ENCODE measurements around the gene GSTT4.
"Not testable (repeated sequence)": the region's sequence is repeated elsewhere in the genome, so short reads cannot be mapped to it uniquely, and the experiment has no call there.

GSTT4 gene

DNA sequence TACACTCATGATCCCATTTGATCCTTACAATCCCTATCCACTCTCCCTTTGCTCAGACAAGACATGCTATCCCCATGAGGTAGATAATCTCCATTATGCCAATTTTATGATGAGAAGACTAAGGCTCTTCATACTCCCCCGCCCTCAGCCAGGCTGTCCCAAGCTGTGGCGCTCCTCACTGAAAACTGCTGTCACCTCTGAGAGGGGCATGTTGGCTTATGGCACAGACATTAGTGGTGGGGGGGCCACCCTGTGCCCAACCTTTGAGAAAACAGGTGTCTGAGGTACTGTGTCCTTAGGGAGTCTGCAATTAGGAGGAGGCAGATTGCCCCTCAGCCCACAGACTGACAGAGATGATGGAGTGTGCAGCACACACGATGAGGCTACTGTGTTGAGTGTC is 36.2 kb downstream of the GSTT4 start (continued):
- TF ChIP-seq TSHZ2 (CRISPR knock-in tag; IDR thresholded peaks at IDR 0.05) (no peak), ZFP30 (CRISPR knock-in tag; IDR thresholded peaks at IDR 0.05) (no peak), OSR1 (CRISPR knock-in tag; IDR thresholded peaks at IDR 0.05) (no peak), ISL1 (CRISPR knock-in tag; IDR thresholded peaks at IDR 0.05) (no peak)

DNA sequence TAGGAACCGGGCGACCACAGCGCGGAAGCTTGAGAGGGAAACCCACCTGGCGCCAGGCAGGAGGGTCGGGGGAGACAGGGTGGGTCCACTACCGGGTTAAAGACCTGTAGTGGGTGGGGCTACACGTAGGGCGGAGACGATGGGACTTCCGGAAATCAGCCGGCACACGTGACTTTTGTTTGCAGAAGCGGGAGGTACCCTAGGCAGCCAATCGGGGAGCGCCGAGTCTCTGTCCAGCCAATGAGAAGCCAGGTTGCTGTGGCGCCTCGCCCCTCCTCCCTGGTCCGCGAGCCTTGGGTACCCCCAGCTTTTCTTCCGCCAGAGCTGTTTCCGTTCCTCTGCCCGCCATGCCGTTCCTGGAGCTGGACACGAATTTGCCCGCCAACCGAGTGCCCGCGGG is 38.7 kb downstream of the GSTT4 start, which contains the start of gene DDTL:
DDTL (plus strand) TSS at position 321 of the 400 bp plus-strand sequence; CDS start at position 348, 27 bp downstream.
- ATAC-seq: peak; percentile 95

GRCh38 chr22:23966094-23966493 is 39.2 kb downstream of the GSTT4 start:
- ATAC-seq: peak; percentile 61

DNA sequence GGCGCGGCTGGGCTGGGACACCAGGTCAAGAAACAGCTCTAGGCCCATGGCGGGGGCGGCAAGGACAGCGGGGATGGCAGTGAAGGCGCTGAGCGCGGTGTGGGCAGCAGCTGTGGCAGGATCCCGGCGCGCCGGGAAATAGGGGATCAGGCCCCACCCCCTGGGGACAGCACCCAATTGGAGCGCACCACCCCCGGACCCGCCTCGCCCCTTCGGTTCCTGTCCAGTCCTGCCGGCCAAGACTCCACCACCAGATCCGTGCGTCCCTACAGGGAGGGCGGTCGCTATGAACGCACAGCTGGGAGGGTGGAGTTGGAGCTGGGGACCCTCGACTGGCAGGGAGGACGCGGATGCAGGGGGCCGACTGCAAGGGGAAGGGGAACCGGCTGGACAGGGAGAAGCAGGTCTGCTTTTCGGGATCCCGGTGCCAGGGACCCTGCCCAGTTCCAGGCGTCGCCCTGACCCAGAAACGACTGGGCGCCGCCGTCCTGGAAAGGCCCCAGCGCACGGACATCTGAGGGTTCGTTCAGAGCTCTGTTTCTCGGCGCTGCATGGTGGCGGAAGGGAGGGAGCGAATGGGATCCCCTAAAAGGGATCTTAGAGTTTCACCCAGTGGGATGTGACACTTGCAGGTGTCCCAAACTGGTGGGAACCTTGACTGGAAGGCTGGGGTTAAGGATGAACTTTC is 44.0 kb downstream of the GSTT4 start, which contains the start of gene GSTT2B:
GSTT2B (minus strand) TSS at position 112 of the 688 bp plus-strand sequence; CDS start at position 48, 64 bp downstream.
- peak; percentile 96 for ATAC-seq

DNA sequence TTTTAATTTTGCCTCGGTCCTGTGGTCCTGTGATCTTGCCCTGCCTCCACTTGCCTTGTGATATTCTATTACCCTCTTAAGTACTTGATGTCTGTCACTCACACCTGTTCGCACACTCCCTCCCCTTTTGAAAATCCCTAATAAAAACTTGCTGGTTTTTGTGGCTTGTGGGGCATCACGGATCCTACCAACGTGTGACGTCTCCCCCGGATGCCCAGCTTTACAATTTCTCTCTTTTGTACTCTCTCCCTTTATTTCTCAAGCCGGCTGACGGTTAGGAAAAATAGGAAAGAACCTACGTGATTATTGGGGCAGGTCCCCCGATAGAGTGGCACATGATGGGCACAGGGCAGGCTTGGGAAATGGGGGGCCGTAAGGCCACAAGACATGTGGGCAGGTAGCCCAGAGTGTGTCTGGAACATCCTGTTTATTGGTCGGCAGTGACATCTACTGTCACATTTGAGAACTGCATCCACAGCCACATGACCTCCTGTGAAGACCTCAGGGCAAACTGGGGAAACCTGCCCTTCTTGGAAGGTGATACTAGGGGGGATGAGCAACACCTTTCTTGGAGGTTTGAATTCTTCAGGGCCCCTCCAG is 48.9 kb downstream of the GSTT4 start:
- ATAC-seq: peak; percentile 61

GRCh38 chr22:23955886-23956285 is 49.4 kb downstream of the GSTT4 start:
- not testable (repeated sequence) for ATAC-seq

DNA sequence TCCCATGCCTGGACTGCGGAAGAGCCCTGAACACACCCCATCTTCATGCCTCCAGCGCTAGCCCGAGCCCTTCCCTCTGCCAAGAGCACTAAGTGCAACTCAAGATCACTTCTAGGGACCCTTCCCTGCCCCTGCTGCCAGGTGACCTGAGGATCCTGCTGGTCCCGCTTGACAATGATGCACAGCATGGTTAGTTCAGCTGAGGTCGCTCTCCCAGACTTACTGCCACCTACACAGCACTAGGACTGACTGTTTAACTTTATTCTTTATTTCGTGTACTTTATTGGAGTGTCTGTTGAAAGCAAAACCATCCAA is 50.3 kb downstream of the GSTT4 start:
- ATAC-seq: not testable (repeated sequence)

DNA sequence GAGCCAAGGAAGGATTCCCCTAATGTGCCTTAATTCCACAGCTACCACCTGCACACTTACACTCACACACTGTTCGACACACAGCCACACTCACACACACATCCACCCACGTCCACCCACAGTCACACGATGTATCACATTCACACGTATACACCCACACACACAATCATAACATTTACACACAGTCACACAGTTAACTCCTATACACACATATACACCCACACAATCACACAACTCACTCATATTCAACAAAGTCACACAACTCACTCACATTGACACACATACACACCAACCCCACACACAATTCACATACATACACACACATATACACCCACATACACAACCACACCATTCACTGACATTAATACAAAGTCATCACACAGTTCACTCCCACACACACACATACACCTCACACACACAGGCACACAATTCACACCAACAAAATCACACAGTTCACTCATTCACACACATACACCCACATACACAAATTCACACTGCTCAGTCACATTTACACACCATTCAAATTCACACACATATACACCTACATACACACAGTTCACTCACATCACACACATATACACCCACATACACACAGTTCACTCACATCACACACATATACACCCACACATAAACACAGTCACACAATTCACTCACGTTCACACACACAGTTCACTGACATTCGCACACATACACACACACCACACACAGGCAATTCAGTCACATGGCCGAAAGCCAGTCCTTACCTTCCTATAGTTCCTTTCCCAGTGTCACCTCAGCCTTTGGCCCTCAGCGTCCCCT is 50.9 kb downstream of the GSTT4 start:
- ATAC-seq: not testable (repeated sequence)

GRCh38 chr22:23953485-23953884 is 51.8 kb downstream of the GSTT4 start:
- ATAC-seq: not testable (repeated sequence)

DNA sequence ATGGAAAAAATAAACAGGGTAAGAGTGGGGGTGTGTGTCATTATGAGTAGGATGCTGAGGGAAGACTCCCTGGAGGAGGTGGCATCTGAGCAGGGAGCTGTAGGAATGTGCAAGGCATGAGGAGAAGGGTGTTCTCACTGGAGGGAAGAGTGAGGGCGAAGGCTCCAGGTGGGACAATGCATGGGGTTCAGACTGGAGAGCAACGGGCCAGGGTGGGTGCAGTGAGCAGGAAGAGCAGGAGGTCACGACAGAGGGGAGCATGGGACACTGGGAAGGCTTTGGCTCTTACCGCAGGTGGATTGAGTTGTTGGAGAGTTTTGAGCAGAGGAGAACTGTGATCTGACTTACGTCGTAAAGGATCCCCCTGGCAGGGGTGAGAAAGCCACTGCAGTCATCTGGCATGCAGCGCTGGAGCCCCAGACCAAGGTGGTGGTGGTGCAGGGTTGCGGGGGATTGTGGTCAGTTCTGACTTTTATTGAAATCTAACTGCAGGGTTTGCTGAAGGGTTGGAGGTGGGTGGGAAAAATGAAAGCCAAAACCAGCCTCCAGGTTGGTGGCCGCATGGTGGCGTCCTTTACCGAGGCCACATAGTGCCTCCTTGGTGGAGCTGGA is 52.4 kb downstream of the GSTT4 start:
- ATAC-seq: not testable (repeated sequence)

DNA sequence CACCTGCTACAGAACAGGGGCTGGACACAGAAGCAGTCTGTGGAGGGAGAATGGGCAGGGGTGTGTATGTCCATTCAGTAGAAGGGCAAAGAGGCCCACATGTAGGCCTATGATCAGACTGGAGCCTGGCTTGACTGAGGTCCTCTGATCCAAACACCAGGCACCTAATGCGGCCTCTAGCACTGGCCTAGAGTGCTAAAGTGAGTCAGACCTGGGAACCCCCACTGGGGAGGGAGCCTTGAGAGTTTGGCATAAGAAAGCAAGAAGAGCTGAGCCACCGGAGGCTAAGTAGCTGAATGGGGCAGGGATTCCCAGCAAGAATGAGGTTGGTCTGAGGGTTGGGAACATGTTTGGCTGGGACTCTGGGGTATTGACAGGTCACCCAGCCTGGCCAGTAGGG is 53.9 kb downstream of the GSTT4 start:
- not testable (repeated sequence) for ATAC-seq

DNA sequence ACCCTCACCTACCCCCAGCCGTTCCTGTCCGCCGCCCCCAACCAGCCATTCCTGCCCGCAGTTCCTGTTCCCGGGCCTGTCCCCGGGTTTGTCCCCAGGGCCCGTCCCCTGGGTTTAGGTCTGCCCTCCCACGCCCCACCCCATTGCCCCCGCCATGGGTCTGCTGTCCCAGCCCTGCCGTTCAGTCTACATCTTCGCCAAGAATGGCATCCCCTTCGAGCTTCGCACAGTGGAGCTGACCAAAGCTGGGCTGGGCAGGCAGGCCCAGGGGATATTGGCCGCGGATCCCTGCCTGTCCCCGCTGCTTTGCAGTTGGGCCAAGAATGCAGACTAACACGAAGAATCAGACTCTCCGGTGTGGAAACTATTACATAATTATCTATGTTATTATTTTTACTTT is 55.5 kb downstream of the GSTT4 start:
- ATAC-seq: not testable (repeated sequence)
